ENCODE results near the gene CASP8AP2.

- no peak for TF ChIP-seq EZH2 (IDR thresholded peaks at IDR 0.05; ENCODE audit: low read depth, unreplicated experiment)
- no peak for TF ChIP-seq CTCF (conservative IDR thresholded peaks at IDR 0.05; ENCODE audit: low read depth in 2 of 2)
These were observed 32.4 kb upstream of the CASP8AP2 start for GRCh38 chr6:89797317-89797716.
